Stromal cell of bone marrow (primary cell): ENCODE data around the gene RNF167.
"Not testable (repeated sequence)": the region's sequence is repeated elsewhere in the genome, so short reads cannot be mapped to it uniquely, and the experiment has no call there.

Source experiments
- DNase-seq: peaks from one replicate; pipeline ENCODE4 v3.0.0-alpha.2; 2012; ENCODE audit warnings: low read depth

RNF167 gene

DNA sequence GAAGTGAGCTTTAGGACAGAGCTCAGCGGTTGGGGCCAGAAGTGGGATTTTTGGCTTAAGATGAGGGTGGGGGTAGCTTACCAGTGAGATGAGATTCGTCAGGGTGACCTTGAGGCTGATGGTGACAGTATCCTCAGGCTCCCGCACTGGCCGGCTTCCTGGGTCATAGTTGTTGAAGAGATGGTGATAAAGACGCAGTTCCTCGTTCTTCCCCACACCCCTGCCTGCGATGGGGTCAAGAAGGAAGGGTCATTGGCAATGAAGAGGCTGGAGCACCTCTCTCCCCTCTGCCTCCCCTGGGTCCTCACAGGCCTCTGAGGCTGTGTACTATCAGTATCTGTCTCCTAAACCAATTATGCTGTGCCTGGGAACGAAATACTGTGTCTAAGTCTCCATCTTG is 37.5 kb upstream of the RNF167 start:
- DNase-seq, result no peak

DNA sequence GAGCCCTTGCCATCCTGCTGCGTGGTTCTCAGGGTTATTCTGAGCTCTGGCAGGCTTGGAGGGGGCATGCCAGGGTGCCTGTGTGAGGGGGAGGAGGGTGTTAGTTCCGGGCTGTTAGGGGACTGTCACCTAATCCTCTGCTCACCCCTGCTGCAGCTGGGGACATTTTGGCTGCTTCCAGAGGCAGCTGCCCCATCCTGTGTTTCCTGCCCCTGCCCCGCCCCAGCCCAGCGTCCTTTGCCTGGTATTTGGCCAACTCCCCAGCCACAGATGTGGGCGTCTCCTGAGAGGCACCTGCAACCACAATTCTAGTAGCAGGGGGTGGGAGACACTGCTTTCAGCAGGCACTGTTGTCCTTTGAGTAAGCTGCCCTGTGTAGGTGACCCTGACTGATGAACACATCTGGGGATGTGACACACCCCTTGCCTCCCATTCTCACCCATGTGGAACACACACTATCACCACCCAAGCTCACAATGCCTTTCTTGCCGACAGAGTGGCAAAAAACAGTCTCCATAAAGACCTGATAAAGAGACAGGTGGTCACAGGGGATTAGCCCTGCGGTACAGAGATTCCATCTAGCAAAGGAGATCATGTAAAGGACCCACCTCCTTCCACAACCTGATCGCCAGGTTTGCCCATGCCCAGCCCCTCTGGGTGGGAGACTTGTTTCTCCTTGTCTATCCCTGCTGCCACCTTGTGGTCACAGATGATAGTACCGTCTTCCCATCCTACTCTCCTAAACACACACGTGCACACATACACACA is 36.8 kb upstream of the RNF167 start, which contains the start of gene CHRNE:
Gene CHRNE (minus strand): TSS at position 48 of the 768 bp plus-strand sequence. CDS start 35 bp downstream, at position 13.
- DNase-seq, result peak; percentile 35

DNA sequence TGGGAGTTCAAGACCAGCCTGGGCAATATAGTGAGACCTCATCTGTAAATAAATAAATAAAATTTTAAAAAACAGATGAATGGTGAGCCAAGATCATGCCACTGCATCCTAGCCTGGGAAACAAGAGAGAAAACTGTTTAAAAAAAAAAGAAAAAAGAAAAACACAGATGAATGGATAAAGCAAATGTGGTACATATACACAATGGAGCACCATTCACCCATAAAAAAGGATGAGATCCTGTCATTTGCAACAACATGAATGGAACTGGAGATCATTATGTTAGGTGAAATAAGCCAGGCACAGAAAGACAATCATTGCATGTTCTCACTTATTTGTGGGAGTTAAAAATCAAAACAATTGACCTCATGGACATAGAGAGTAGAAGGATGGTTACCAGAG is 33.4 kb upstream of the RNF167 start:
- not testable (repeated sequence) for DNase-seq

DNA sequence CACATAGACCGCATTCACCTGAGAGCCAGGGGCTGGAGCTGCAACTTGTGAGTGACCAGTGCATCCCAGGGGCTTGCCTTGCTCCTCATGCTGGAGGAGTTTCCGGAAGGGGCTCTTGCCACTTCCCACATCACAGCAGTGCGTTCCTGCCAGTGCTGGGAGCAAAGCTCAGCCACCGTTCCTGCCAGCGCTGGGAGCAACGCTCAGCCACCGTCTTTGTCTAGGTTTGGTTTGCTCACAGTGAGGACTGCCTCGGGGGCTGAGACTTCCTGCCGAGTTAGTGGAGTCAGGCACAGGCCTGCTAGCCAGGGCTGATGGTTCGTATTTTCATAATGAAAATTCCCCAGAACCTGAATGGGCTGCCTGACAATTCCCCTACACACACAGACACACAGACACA is 31.8 kb upstream of the RNF167 start:
- no peak for DNase-seq

DNA sequence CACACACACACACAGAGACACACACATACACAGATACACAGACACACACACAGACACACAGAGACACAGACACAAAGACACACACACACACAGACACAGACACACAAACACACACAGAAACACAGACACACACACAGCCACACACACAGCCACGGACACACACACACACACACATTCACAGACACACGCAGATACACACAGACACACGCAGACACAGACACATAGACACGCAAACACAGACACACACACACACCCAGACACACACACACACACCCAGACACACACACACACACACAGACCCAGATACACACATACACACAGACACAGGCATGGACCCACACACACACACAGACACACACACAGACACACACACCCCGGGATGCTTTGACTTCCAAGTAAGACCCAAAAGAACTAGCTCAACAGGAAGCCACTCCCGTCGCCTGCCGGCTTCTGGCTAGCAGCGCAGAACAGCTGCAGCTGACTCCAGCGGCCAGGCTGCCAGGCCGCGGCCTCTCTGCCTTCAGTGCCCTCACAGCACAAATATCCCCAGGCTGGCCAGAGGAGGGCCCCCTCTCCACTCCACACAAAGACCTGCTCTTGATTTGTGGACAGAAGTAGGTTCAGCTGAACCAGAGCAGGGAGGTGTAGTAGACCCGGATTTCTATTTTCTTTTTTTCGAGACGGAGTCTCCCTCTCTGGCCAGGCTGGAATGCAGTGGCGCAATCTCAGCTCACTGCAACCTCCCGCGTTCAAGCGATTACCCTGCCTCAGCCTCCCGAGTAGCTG is 31.2 kb upstream of the RNF167 start:
- peak; percentile 89 for DNase-seq

DNA sequence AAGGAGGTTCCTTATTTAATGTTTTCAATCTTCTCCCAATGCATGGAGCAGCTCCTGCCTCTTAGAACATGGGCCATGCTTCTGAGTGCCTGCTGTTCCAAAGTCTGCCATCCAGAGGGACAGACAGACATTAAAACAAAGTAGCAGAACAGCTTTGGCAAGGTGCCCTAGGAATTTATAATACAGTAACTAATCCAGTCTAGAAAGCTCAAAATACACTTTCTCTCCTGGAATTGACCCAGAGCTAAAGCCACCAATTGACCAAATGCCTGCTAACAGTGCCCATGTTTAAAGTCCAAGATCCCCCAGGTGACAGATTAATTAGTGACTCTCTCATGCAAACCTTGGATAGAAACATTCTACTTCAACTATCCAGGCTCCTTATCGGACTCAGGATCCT is 26.1 kb upstream of the RNF167 start:
- DNase-seq, result no peak

DNA sequence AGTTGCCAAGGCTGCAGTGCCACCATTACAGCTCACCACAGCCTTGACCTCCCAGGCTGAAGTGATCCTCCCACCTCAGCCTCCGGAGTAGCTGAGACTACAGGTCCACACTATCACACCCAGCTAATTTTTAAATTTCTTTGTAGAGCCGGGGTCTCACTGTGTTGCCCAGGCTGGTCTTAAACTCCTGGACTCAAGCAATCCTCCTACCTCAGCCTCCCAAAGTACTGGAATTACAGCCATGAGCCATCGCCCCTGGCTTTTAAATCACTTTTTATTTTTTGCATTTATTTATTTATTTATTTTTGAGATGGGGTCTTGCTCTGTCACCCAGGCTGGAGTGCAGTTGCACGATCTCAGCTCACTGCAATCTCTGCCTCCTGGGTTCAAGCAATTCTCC is 25.5 kb upstream of the RNF167 start:
- not testable (repeated sequence) for DNase-seq

DNA sequence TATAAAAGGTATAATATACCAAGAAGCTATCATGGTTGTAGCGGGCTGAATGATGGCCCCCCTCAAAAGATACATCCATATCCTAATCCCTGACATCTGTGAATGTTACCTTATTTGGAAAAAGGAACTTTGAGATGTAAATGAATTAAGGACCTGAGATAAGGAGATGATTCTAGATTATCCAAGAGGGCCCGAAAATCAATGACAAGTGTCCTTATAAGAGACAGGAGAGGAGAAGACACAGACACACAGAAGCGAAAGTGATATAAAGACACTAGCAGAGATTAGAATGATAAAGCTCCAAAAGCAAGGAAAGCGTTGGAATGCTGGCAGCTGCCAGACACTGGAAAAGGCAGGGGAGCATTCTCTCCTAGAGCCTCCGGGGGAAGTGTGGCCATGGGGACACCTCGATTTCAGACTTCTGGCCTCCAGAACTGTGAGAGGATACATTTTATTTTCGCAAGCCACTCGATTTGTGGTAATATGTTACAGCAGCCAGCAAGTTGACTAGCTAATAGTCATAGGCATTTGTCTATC is 20.5 kb upstream of the RNF167 start:
- no peak for DNase-seq

DNA sequence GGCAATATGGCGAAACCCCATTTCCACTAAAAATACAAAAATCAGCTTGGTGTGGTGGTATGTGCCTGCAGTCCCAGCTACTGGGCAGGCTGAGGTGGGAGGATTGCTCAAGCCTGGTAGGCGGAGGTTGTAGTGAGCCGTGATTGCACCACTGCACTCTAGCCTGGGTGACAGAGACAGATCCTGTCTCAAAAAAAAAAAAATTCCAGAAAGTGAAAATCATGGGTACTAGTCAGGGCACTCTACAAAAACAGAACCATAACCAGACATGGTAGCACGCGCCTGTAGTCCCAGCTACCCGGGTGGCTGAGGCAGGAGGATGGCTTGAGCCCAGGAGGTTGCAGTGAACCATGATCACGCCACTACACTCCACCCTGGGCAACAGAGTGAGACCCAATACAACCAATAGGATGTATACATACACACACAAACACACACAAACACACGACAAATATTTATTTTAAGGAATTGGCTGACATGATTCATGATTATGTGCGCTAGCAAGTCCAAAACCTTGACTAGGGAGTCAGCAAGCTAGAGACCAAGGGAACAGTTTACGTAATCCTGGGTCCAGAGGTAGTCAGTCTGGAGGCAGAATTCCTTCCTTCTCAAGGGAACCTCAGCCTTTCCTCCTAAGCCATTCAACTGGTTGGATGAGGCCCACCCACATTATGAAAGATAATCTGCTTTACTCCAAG is 19.6 kb upstream of the RNF167 start:
- no peak for DNase-seq

DNA sequence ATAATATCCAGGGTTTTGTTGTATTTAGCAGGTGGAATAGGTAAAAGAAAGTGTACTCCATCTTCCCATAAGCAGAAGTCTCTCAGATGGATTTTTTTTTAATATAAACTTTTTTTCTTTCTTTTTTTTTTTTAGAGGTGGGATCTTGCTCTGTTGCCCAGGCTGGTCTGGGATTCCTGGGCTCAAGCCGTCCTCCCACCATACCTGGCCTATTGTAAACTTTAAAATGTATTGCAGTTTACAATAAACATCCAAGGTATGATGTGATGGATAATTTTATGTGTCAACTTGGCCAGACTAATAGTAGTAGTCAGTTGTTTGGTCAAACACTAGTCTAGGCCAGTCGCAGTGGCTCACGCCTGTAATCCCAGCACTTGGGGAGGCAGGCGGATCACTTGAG is 18.7 kb upstream of the RNF167 start:
- DNase-seq, result no peak

DNA sequence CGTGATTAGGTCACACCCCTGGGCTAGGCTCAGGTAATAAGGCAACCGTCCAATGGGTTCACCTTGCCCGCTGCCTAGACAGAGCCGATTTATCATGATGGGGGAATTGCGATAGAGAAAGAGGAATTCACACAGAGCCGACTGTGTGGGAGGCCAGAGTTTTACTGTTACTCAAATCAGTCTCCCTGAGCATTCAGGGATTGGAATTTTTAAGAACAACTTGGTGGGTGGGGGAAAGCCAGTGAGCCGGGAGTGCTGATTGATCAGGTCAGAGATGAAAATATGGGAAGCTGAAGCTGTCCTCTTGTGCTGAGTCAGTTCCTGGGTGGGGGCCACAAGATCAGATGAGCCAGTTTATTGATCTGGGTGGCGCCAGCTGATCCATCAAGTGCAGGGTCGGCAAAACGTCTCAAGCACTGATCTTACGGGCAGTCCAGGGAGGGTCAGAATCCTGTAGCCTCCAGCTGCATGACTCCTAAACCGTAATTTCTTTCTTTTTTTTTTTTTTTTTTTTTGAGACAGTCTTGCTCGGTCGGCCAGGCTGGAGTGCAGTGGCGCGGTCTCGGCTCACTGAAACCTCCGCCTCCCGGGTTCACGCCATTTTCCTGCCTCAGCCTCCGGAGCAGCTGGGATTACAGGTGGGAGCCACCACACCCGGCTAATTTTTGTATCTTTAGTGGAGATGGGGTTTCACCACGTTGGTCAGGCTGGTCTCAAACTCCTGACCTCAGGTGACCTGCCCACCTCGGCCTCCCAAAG is 13.3 kb upstream of the RNF167 start:
- DNase-seq, result not testable (repeated sequence)

DNA sequence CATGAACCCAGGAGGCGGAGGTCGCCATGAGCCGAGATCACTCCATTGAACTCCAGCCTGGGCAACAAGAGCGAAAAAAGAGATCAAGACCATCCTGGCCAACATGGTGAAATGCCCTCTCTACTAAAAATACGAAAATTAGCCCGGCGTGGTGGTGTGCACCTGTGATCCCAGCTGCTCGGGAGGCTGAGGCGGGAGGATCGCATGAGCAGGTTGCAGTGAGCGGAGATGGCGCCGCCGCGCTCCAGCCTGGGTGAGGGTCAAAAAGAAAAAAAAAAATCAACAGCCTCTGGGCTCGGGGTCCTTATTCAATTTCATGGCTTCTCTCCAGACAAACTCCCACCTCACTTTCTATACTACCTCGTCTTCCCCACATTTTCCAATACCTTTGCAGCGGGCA is 11.2 kb upstream of the RNF167 start:
- DNase-seq, result no peak

DNA sequence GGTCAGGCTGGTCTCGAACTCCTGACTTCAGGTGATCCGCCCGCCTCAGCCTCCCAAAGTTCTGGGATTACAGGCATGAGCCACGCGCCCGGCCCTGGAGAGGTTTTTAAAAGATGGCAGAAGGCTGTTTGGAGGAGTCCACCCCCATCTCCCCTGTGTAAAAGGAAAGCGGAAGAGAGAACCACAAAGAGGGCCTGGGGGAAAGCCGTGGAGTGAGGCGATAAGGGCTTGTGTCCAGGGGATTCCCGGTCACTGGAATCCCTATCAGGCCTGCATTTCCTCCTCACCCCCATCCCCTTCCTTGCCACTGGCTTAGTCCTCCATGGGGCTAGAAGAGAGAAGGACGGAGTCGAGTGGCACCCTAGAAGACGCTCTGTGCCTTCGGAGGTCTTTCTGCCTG is 8.1 kb upstream of the RNF167 start, which contains the start of gene GP1BA:
Gene GP1BA (plus strand): TSS at position 315 of the 400 bp plus-strand sequence. CDS start 328 bp downstream, outside the sequence.
- no peak for DNase-seq

DNA sequence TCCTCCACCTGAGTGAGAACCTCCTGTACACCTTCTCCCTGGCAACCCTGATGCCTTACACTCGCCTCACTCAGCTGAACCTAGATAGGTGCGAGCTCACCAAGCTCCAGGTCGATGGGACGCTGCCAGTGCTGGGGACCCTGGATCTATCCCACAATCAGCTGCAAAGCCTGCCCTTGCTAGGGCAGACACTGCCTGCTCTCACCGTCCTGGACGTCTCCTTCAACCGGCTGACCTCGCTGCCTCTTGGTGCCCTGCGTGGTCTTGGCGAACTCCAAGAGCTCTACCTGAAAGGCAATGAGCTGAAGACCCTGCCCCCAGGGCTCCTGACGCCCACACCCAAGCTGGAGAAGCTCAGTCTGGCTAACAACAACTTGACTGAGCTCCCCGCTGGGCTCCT is 7.3 kb upstream of the RNF167 start:
- DNase-seq, result no peak

DNA sequence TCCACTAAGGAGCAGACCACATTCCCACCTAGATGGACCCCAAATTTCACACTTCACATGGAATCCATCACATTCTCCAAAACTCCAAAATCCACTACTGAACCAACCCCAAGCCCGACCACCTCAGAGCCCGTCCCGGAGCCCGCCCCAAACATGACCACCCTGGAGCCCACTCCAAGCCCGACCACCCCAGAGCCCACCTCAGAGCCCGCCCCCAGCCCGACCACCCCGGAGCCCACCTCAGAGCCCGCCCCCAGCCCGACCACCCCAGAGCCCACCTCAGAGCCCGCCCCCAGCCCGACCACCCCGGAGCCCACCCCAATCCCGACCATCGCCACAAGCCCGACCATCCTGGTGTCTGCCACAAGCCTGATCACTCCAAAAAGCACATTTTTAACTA is 6.4 kb upstream of the RNF167 start:
- DNase-seq, result no peak

DNA sequence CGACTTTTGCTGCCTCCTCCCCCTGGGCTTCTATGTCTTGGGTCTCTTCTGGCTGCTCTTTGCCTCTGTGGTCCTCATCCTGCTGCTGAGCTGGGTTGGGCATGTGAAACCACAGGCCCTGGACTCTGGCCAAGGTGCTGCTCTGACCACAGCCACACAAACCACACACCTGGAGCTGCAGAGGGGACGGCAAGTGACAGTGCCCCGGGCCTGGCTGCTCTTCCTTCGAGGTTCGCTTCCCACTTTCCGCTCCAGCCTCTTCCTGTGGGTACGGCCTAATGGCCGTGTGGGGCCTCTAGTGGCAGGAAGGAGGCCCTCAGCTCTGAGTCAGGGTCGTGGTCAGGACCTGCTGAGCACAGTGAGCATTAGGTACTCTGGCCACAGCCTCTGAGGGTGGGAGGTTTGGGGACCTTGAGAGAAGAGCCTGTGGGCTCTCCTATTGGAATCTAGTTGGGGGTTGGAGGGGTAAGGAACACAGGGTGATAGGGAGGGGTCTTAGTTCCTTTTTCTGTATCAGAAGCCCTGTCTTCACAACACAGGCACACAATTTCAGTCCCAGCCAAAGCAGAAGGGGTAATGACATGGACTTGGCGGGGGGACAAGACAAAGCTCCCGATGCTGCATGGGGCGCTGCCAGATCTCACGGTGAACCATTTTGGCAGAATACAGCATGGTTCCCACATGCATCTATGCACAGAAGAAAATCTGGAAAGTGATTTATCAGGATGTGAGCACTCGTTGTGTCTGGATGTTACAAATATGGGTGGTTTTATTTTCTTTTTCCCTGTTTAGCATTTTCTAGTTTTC is 5.7 kb upstream of the RNF167 start:
- no peak for DNase-seq

DNA sequence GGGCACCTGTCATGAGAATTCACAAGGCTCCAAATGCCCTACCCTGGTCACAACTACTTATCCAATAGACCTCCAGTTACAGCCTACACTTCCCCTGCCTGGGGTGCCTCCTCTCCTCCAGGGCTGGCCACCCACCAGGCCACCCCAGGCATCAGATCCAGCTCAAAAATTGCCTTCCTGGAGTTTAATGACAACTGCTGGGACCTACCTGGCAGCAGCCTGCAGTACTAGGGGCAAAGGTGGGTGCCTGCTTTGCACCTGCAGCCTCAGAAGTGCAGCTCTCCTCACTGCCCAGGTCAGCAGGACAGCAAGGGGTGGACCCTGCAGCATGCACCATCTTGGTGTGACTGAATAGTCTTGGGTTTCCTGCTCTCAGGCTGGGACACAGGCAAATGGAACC is 4.4 kb upstream of the RNF167 start:
- DNase-seq, result no peak

DNA sequence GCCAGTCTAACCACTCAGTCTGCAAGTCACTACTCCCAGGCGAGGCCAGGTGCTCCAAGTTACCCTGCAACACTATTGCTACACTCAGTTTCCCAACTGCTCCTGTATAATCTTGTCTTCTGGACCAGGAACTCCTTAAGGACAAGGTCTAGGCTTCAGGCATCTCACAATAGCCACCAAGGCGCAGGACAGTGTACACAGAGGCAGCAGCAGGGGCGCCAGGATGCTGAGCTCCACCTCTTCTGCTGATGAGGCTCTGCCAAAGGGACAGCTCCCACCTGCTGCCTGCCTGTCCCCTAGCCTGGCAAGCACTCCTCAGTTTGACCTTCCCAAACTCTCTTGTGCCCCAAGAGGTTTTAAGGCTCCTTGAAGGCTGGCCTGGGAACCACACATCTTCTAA is 3.6 kb upstream of the RNF167 start:
- DNase-seq, result no peak

DNA sequence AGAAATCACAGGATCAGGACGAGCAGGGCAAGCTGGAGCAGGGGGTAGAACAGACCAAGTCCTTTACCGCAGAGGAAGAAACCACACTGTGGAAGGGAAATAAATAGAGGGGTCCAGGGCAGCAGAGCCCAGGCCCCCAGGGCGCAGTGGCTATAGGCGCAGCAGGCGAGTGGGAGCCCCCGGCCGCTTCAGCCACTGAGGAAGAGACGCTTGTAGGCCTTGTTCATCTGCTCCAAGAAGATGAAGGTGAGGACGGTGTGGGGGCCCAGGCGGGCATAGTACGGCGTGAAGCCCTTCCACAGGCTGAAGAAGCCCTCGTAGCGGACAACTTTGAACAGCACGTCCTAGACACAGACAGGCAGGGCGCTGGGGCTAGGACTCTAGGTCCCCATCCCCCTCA is 2.5 kb upstream of the RNF167 start:
- no peak for DNase-seq

DNA sequence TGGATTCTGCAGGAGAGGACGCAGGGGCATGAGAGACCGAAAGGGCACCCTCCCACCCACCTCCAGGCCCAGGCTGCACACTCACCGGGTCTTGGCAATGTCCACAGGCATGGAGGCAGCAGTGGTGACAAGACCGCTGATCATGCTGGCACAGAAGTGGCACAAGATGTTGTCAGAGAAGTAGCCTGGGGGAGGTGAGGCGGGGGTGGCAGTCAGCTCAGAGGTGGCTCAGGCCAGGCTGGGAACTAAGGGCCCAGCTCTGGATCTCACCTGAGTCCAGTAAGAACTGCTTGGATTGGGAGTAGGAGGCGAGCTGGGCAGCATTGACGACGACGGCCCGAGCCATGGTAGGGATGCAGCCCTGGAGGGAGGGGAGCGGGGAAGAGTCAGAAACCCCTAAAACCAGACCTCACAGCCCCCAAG is 2.0 kb upstream of the RNF167 start:
- no peak for DNase-seq
